H9 (cell line): ENCODE data around the gene INTS1. TPM values are rescaled to one million over a fixed set of nuclear protein-coding genes. Genes with fewer than 3 reads are reported as not detected.

Experiments used
- DNase-seq: peaks from one replicate; pipeline ENCODE4 v3.0.0-alpha.2; 2017
- H2AFZ ChIP-seq: one replicate; pipeline ENCODE4 v1.6.1; 2013; ENCODE audit warnings: mild to moderate bottlenecking, low read length, control low read depth, moderate library complexity
- H2AK5ac ChIP-seq: 2 replicates; pipeline ENCODE4 v1.6.1; 2013; ENCODE audit warnings: low read length, control low read depth, mixed read lengths; ENCODE audit not compliant: insufficient read length
- H2BK120ac ChIP-seq: one replicate; pipeline ENCODE4 v1.6.1; 2013; ENCODE audit warnings: low read depth, mild to moderate bottlenecking, low read length, control low read depth, inconsistent platforms; ENCODE audit not compliant: poor library complexity, severe bottlenecking
- H2BK12ac ChIP-seq: 2 replicates; pipeline ENCODE4 v1.6.1; 2013; ENCODE audit warnings: low read length, control low read depth, mixed read lengths, low read depth; ENCODE audit not compliant: insufficient read length
- H2BK15ac ChIP-seq: 2 replicates; pipeline ENCODE4 v1.6.1; 2013; ENCODE audit warnings: low read depth, low read length, control low read depth
- H2BK20ac ChIP-seq: one replicate; pipeline ENCODE4 v1.6.1; 2013; ENCODE audit warnings: low read depth, mild to moderate bottlenecking, low read length, control low read depth, inconsistent platforms; ENCODE audit not compliant: poor library complexity, severe bottlenecking
- H2BK5ac ChIP-seq: 2 replicates; pipeline ENCODE4 v1.6.1; 2013; ENCODE audit warnings: low read length, control low read depth, mixed read lengths; ENCODE audit not compliant: insufficient read length
- H3K14ac ChIP-seq: 2 replicates; pipeline ENCODE4 v1.6.1; 2013; ENCODE audit warnings: low read length, control low read depth; ENCODE audit not compliant: insufficient read depth
- H3K18ac ChIP-seq: 2 replicates; pipeline ENCODE4 v1.6.1; 2013; ENCODE audit warnings: low read depth, mild to moderate bottlenecking, mixed read lengths, low read length, control low read depth; ENCODE audit not compliant: insufficient read length
- H3K23ac ChIP-seq: 2 replicates; pipeline ENCODE4 v1.6.1; 2013; ENCODE audit warnings: low read length, control low read depth, mixed read lengths, low read depth; ENCODE audit not compliant: insufficient read length
- H3K23me2 ChIP-seq: 2 replicates; pipeline ENCODE4 v1.6.1; 2013; ENCODE audit warnings: low read depth, mild to moderate bottlenecking, mixed read lengths, low read length, control low read depth; ENCODE audit not compliant: insufficient read length, poor library complexity, severe bottlenecking
- H3K27ac ChIP-seq: 2 replicates; pipeline ENCODE4 v1.5.1; 2013; ENCODE audit warnings: low read length, control low read depth, mixed read lengths, low read depth; ENCODE audit not compliant: insufficient read length
- H3K27me3 ChIP-seq: 2 replicates; pipeline ENCODE4 v1.6.1; 2013; ENCODE audit warnings: low read length, control low read depth, inconsistent platforms; ENCODE audit not compliant: insufficient read depth
- H3K4ac ChIP-seq: 2 replicates; pipeline ENCODE4 v1.6.1; 2013; ENCODE audit warnings: low read depth, mild to moderate bottlenecking, control low read depth, inconsistent platforms, low read length, moderate library complexity
- H3K4me1 ChIP-seq: 2 replicates; pipeline ENCODE4 v1.6.1; 2013; ENCODE audit warnings: low read length, control low read depth, inconsistent platforms; ENCODE audit not compliant: insufficient read depth
- H3K4me2 ChIP-seq: 2 replicates; pipeline ENCODE4 v1.6.1; 2013; ENCODE audit warnings: low read length, control low read depth, mixed read lengths; ENCODE audit not compliant: insufficient read length, insufficient read depth
- H3K56ac ChIP-seq: 2 replicates; pipeline ENCODE4 v1.6.1; 2013; ENCODE audit warnings: low read depth, mild to moderate bottlenecking, mixed read lengths, low read length, control low read depth; ENCODE audit not compliant: insufficient read length
- H3K79me1 ChIP-seq: 2 replicates; pipeline ENCODE4 v1.6.1; 2013; ENCODE audit warnings: low read depth, mild to moderate bottlenecking, moderate library complexity, low read length, control low read depth, inconsistent platforms; ENCODE audit not compliant: insufficient read depth, poor library complexity, severe bottlenecking
- H3K79me2 ChIP-seq: 2 replicates; pipeline ENCODE4 v1.6.1; 2013; ENCODE audit warnings: low read length, control low read depth, inconsistent platforms; ENCODE audit not compliant: insufficient read depth
- H3K9ac ChIP-seq: 2 replicates; pipeline ENCODE4 v1.6.1; 2013; ENCODE audit warnings: low read length, control low read depth, mixed read lengths; ENCODE audit not compliant: insufficient read length; ENCODE audit errors: extremely low read depth
- H3K9me3 ChIP-seq: one replicate; pipeline ENCODE4 v1.6.1; 2013; ENCODE audit warnings: low read depth, low read length, inconsistent platforms; ENCODE audit not compliant: control insufficient read depth
- H3T11ph ChIP-seq: one replicate; pipeline ENCODE4 v1.6.1; 2013; ENCODE audit warnings: mild to moderate bottlenecking, low read length, control low read depth, inconsistent platforms
- H4K20me1 ChIP-seq: one replicate; pipeline ENCODE4 v1.6.1; 2013; ENCODE audit not compliant: control insufficient read depth, insufficient read length, insufficient read depth
- H4K5ac ChIP-seq: 2 replicates; pipeline ENCODE4 v1.6.1; 2013; ENCODE audit warnings: low read depth, mild to moderate bottlenecking, mixed read lengths, low read length, control low read depth; ENCODE audit not compliant: insufficient read length
- H4K8ac ChIP-seq: replicated peaks from 2 replicates; pipeline ENCODE4 v1.6.1; 2013; ENCODE audit warnings: low read length, control low read depth, mixed read lengths, low read depth; ENCODE audit not compliant: insufficient read length
- H4K91ac ChIP-seq: 2 replicates; pipeline ENCODE4 v1.6.1; 2013; ENCODE audit warnings: low read depth, mild to moderate bottlenecking, moderate library complexity, mixed read lengths, low read length, control low read depth; ENCODE audit not compliant: insufficient read length
- H3K27ac Mint-ChIP-seq, 3 experiments: 2 replicates in 2 of 3; 3 replicates in 1 of 3; pipeline ENCODE4 v1.8.0; 2020 to 2021; ENCODE audit warnings: mixed read lengths in 3 of 3, mild to moderate bottlenecking in 1 of 3, moderate library complexity in 1 of 3
- H3K27me3 Mint-ChIP-seq: 2 replicates; pipeline ENCODE4 v1.8.0; 2021; ENCODE audit warnings: low read depth, mild to moderate bottlenecking, moderate library complexity, mixed read lengths
- H3K36me3 Mint-ChIP-seq, 3 experiments: 2 replicates in 2 of 3; 3 replicates in 1 of 3; pipeline ENCODE4 v1.8.0; 2020 to 2021; ENCODE audit warnings: low read depth in 3 of 3, mixed read lengths in 3 of 3; ENCODE audit not compliant: insufficient read depth in 1 of 3
- H3K4me1 Mint-ChIP-seq, 2 experiments: 2 replicates each; pipeline ENCODE4 v1.8.0; 2020; ENCODE audit warnings: mixed read lengths in 2 of 2
- H3K4me3 Mint-ChIP-seq, 2 experiments: 2 replicates in 1 of 2; 3 replicates in 1 of 2; pipeline ENCODE4 v1.8.0; 2020 to 2021; ENCODE audit warnings: mild to moderate bottlenecking in 2 of 2, mixed read lengths in 2 of 2, moderate library complexity in 1 of 2
- H3K9me3 Mint-ChIP-seq, 2 experiments: 2 replicates in 1 of 2; 3 replicates in 1 of 2; pipeline ENCODE4 v1.8.0; 2020; ENCODE audit warnings: mild to moderate bottlenecking in 2 of 2, mixed read lengths in 2 of 2, moderate library complexity in 1 of 2
- WGBS: extraction: QIAGEN DNeasy Blood & Tissue Kit; methylation state at CpG from one replicate; pipeline ENCODE4 v1.1.7; 2013; ENCODE audit warnings: missing lambda C conversion rate, low lambda C conversion rate, mixed read lengths; ENCODE audit not compliant: insufficient read length; ENCODE audit errors: extremely low coverage; 5-methylcytosine and 5-hydroxymethylcytosine counted together
- total RNA-seq: library from RNA; stranded (reverse); gene quantifications from 2 replicates; pipeline ENCODE4 v1.2.1, GENCODE V29; 2021
- TF ChIP-seq, protein P1 (sequence below): fragments of 200-600 bp; sonication (generic); conservative IDR thresholded peaks from 3 replicates; pipeline ENCODE4 v1.8.0; 2021; ENCODE audit warnings: antibody characterized with exemption, mild to moderate bottlenecking

Gene INTS1
- total RNA-seq, 1 experiment from 2014 or later = 133 TPM

DNA sequence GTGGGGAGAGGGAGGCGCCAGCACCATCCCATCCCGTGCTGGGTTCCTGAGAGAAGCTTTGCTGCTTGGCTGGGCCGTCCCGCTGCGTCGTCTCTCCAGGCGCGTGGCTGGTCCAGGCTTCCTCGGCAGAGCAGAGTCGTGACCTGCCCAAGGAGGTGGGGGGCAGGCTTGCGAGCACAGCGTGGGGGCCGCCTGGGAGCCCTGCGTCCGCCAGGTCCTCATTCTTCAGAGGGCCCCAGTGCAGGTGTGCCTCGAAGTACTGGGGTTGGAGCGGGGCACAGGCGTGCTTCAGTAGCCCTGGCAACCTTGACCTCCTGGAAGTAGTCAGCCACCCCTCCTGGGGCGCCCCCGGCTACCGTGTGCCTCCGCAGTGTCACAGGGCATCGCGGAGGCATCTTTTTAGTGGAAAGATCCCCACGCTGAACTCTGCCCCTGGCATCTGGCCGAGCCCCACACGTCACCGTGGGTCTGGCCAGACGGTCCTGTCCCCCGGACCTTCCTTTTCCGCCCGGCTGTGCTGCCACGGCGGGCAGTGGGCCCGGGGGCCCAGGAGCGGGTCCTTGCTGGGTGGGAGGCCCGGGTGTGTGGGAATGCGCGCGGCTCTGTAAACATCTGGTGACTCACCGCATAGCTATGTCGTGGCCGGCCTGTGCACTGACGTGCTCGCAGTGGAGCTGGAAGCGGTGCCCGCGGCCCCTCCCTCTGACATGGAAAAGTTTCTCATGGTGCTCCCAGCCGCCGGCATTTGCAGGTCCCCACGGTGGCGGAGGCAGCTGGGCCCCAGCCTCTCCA, 32.8 kb upstream of the INTS1 start:
- H2BK15ac ChIP-seq = no peak overlapping the region
- Mint-ChIP-seq H3K36me3 (peaks cover 3 to 15% (median 5%) of the 10 kb centered on the region in 3 experiments; a peak in 4 of 7 replicates), H3K4me3 (no peak overlapping the region), H3K27me3 (no peaks in the 10 kb centered on the region), H3K9me3 (no peaks in the 10 kb centered on the region), H3K4me1 (peaks cover 25 to 26% of the 10 kb centered on the region in 2 experiments), H3K27ac (peak overlapping the region; percentile 31 to 65 (median 55); a peak in 3 of 7 replicates)
- no peaks in the 10 kb centered on the region for H3K27me3 ChIP-seq
- WGBS = no CpG with 5 or more reads among the region's 52 CpGs
- no peak overlapping the region for H2BK120ac ChIP-seq
- H4K91ac ChIP-seq = peak overlapping the region; percentile 72
- H3K4me2 ChIP-seq = no peak overlapping the region
- no peak overlapping the region for H3T11ph ChIP-seq
- no peak overlapping the region for H2BK20ac ChIP-seq
- TF ChIP-seq, protein P1, sequence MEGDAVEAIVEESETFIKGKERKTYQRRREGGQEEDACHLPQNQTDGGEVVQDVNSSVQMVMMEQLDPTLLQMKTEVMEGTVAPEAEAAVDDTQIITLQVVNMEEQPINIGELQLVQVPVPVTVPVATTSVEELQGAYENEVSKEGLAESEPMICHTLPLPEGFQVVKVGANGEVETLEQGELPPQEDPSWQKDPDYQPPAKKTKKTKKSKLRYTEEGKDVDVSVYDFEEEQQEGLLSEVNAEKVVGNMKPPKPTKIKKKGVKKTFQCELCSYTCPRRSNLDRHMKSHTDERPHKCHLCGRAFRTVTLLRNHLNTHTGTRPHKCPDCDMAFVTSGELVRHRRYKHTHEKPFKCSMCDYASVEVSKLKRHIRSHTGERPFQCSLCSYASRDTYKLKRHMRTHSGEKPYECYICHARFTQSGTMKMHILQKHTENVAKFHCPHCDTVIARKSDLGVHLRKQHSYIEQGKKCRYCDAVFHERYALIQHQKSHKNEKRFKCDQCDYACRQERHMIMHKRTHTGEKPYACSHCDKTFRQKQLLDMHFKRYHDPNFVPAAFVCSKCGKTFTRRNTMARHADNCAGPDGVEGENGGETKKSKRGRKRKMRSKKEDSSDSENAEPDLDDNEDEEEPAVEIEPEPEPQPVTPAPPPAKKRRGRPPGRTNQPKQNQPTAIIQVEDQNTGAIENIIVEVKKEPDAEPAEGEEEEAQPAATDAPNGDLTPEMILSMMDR = no peak
- H3K4ac ChIP-seq = no peak overlapping the region
- H3K18ac ChIP-seq = peak overlapping the region; percentile 87
- H2AK5ac ChIP-seq = no peak overlapping the region
- no peak overlapping the region for H3K9ac ChIP-seq
- no peak overlapping the region for H3K56ac ChIP-seq
- no peak overlapping the region for H2AFZ ChIP-seq
- H3K14ac ChIP-seq = peak overlapping the region; percentile 91
- peak; percentile 86 for DNase-seq
- no peaks in the 10 kb centered on the region for H3K9me3 ChIP-seq
- H4K5ac ChIP-seq = no peak overlapping the region
- H4K8ac ChIP-seq = no peak overlapping the region
- peaks cover 3% of the 10 kb centered on the region; the same call in 1 of the 2 replicates for H3K4me1 ChIP-seq
- no peak overlapping the region for H3K27ac ChIP-seq
- H3K23ac ChIP-seq = no peak overlapping the region
- no peak overlapping the region for H2BK5ac ChIP-seq
- no peaks in the 10 kb centered on the region for H3K23me2 ChIP-seq
- peaks cover 7% of the 10 kb centered on the region; the same call in 1 of the 2 replicates for H3K79me2 ChIP-seq
- no peaks in the 10 kb centered on the region for H4K20me1 ChIP-seq
- H3K79me1 ChIP-seq = no peaks in the 10 kb centered on the region
- H2BK12ac ChIP-seq = peak overlapping the region; percentile 28
